ENCODE results near the gene HSPE1. TPM values are rescaled to one million over a fixed set of nuclear protein-coding genes. Genes with fewer than 3 reads are reported as not detected.

Gene HSPE1
- polyA plus RNA-seq, 1 experiment = 22.0 TPM

DNA sequence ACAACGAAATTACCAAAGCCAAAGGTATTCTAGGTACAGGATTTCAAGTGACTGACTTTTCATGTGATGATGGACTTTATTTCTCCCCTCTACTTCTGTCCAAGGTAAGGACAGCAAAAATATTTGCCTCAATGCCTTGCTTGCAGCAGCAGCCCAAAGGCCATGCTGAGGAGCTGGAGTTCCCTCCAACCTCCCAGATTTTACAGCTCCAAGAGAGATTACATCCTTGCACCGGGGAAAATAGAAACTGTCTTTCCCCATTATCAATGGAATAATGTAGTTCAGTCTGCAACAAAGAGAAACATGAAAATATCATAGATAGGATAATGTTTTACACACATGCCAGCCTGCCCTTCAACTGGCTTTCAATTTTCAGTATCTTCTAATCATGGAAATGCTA is 14.0 kb upstream of the HSPE1 start:
- Histone ChIP-seq H3K27me3 (ENCODE audit: control insufficient read depth, insufficient read depth, low read length) (no peaks in the 10 kb centered on the region), H3K36me3 (ENCODE audit: control insufficient read depth, insufficient read depth, low read length) (peaks cover 9% of the 10 kb centered on the region), H3K4me3 (ENCODE audit: low read depth, low read length) (no peak overlapping the region)
- ChIA-PET CTCF (no interaction called here), POLR2A (no interaction called here)
- DNase-seq (ENCODE audit: low read depth) = no peak
- TF ChIP-seq, protein P1, sequence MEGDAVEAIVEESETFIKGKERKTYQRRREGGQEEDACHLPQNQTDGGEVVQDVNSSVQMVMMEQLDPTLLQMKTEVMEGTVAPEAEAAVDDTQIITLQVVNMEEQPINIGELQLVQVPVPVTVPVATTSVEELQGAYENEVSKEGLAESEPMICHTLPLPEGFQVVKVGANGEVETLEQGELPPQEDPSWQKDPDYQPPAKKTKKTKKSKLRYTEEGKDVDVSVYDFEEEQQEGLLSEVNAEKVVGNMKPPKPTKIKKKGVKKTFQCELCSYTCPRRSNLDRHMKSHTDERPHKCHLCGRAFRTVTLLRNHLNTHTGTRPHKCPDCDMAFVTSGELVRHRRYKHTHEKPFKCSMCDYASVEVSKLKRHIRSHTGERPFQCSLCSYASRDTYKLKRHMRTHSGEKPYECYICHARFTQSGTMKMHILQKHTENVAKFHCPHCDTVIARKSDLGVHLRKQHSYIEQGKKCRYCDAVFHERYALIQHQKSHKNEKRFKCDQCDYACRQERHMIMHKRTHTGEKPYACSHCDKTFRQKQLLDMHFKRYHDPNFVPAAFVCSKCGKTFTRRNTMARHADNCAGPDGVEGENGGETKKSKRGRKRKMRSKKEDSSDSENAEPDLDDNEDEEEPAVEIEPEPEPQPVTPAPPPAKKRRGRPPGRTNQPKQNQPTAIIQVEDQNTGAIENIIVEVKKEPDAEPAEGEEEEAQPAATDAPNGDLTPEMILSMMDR (IDR thresholded peaks at IDR 0.05; ENCODE audit: insufficient read depth, low read depth, low read length) = no peak

DNA sequence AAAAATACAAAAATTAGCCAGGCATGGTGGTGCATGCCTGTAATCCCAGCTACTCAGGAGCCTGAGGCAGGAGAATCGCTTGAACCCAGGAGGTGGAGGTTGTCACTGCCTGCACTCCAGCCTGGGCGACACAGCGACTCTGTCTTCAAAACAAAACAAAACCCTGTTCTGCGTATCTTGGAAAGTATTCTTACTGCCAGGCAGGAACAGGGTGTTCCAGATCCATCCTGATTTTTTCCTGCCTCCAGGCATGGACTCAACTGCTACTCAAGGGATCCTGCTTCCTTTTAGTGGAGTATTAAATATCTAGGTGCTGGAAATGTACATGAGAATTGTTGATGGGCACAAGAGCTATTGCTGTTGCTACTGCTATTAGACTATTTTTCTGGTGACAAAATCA is 12.8 kb upstream of the HSPE1 start:
- DNase-seq (ENCODE audit: low read depth) = no peak
- H3K36me3 ChIP-seq (ENCODE audit: control insufficient read depth, insufficient read depth, low read length) = peaks cover 9% of the 10 kb centered on the region
- no peak overlapping the region for H3K4me3 ChIP-seq (ENCODE audit: low read depth, low read length)
- H3K27me3 ChIP-seq (ENCODE audit: control insufficient read depth, insufficient read depth, low read length) = no peaks in the 10 kb centered on the region
- ChIA-PET CTCF (no interaction called here), POLR2A (no interaction called here)
- TF ChIP-seq, protein P1 (IDR thresholded peaks at IDR 0.05; ENCODE audit: insufficient read depth, low read depth, low read length) = no peak

- peaks cover 14% of the 10 kb centered on the region for H3K36me3 ChIP-seq (ENCODE audit: control insufficient read depth, insufficient read depth, low read length)
- no peak for DNase-seq (ENCODE audit: low read depth)
- TF ChIP-seq, protein P1 (IDR thresholded peaks at IDR 0.05; ENCODE audit: insufficient read depth, low read depth, low read length) = no peak
- CTCF ChIA-PET = interaction anchor here (0.5 kb wide), 1 partner anchor 58 kb away, joined by 3 read pairs; no protein-coding TSS in a partner anchor
- H3K27me3 ChIP-seq (ENCODE audit: control insufficient read depth, insufficient read depth, low read length) = no peaks in the 10 kb centered on the region
- POLR2A ChIA-PET = interaction anchor here (0.6 kb wide), 1 partner anchor 11 kb away, joined by 3 read pairs; no protein-coding TSS in a partner anchor
- no peak overlapping the region for H3K4me3 ChIP-seq (ENCODE audit: low read depth, low read length)
Observed at GRCh38 chr2:197495433-197496134, 4.6 kb upstream of the HSPE1 start.

DNA sequence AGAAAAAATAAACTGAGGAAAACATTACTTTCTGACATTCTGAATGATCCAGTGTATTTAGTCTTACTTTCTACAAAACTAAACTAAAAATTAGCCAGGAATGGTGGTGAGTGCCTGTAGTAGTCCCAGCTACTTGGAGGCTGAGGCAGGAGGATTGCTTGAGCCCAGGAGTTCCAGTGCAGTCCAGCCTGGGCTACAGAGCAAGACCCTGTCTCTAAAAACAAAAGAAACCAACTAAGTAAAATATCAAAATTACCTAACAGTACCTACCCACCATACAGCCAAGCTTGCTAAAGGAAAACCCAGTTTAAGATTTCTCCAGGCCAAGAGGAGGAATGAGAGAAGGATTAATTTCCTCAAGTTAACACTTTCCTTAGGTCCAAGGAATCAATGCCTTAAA is 3.5 kb upstream of the HSPE1 start:
- POLR2A ChIA-PET = no interaction called here
- TF ChIP-seq, protein P1 (IDR thresholded peaks at IDR 0.05; ENCODE audit: insufficient read depth, low read depth, low read length) = no peak
- peaks cover 14% of the 10 kb centered on the region for H3K36me3 ChIP-seq (ENCODE audit: control insufficient read depth, insufficient read depth, low read length)
- DNase-seq (ENCODE audit: low read depth) = no peak
- H3K27me3 ChIP-seq (ENCODE audit: control insufficient read depth, insufficient read depth, low read length) = no peaks in the 10 kb centered on the region
- H3K4me3 ChIP-seq (ENCODE audit: low read depth, low read length) = no peak overlapping the region
- CTCF ChIA-PET = no interaction called here

GRCh38 chr2:197497326-197497725 is 2.9 kb upstream of the HSPE1 start:
- H3K36me3 ChIP-seq (ENCODE audit: control insufficient read depth, insufficient read depth, low read length) = peaks cover 14% of the 10 kb centered on the region
- DNase-seq (ENCODE audit: low read depth) = no peak
- H3K4me3 ChIP-seq (ENCODE audit: low read depth, low read length) = no peak overlapping the region
- TF ChIP-seq, protein P1 (IDR thresholded peaks at IDR 0.05; ENCODE audit: insufficient read depth, low read depth, low read length) = no peak
- CTCF ChIA-PET = no interaction called here
- POLR2A ChIA-PET = no interaction called here
- no peaks in the 10 kb centered on the region for H3K27me3 ChIP-seq (ENCODE audit: control insufficient read depth, insufficient read depth, low read length)

Data from BJ (cell line).